Osteocyte (in vitro differentiated cells): ENCODE data around the gene TAC3. TPM values are rescaled to one million over a fixed set of nuclear protein-coding genes. Genes with fewer than 3 reads are reported as not detected.

ENCODE experiments used
- DNase-seq: peaks from one replicate; pipeline ENCODE4 v3.0.0; 2021; ENCODE audit warnings: mixed read lengths; ENCODE audit not compliant: unreplicated experiment; ENCODE audit errors: extremely low spot score
- H3K27ac Mint-ChIP-seq: one replicate; pipeline ENCODE4 v1.8.0; 2021; ENCODE audit warnings: mild to moderate bottlenecking, mixed read lengths; ENCODE audit not compliant: unreplicated experiment
- H3K27me3 Mint-ChIP-seq: one replicate; pipeline ENCODE4 v1.8.0; 2021; ENCODE audit warnings: mixed read lengths; ENCODE audit not compliant: unreplicated experiment
- H3K36me3 Mint-ChIP-seq: one replicate; pipeline ENCODE4 v1.8.0; 2021; ENCODE audit warnings: mixed read lengths; ENCODE audit not compliant: unreplicated experiment
- H3K4me1 Mint-ChIP-seq: one replicate; pipeline ENCODE4 v1.8.0; 2021; ENCODE audit warnings: mixed read lengths; ENCODE audit not compliant: unreplicated experiment
- H3K4me3 Mint-ChIP-seq: one replicate; pipeline ENCODE4 v1.8.0; 2021; ENCODE audit warnings: mild to moderate bottlenecking, moderate library complexity, mixed read lengths; ENCODE audit not compliant: unreplicated experiment
- H3K9me3 Mint-ChIP-seq: one replicate; pipeline ENCODE4 v1.8.0; 2021; ENCODE audit warnings: mixed read lengths; ENCODE audit not compliant: unreplicated experiment
- total RNA-seq: library from RNA; stranded (reverse); gene quantifications from 2 replicates; pipeline ENCODE4 v1.2.1, GENCODE V29; 2021
- TF ChIP-seq, protein P1 (sequence below): fragments of 200-600 bp; sonication (generic); IDR thresholded peaks from 2 replicates; pipeline ENCODE4 v1.5.0; 2021; ENCODE audit warnings: antibody characterized with exemption, mild to moderate bottlenecking, moderate library complexity

TAC3 gene
- total RNA-seq, 1 donor from 2014 or later, result not detected

DNA sequence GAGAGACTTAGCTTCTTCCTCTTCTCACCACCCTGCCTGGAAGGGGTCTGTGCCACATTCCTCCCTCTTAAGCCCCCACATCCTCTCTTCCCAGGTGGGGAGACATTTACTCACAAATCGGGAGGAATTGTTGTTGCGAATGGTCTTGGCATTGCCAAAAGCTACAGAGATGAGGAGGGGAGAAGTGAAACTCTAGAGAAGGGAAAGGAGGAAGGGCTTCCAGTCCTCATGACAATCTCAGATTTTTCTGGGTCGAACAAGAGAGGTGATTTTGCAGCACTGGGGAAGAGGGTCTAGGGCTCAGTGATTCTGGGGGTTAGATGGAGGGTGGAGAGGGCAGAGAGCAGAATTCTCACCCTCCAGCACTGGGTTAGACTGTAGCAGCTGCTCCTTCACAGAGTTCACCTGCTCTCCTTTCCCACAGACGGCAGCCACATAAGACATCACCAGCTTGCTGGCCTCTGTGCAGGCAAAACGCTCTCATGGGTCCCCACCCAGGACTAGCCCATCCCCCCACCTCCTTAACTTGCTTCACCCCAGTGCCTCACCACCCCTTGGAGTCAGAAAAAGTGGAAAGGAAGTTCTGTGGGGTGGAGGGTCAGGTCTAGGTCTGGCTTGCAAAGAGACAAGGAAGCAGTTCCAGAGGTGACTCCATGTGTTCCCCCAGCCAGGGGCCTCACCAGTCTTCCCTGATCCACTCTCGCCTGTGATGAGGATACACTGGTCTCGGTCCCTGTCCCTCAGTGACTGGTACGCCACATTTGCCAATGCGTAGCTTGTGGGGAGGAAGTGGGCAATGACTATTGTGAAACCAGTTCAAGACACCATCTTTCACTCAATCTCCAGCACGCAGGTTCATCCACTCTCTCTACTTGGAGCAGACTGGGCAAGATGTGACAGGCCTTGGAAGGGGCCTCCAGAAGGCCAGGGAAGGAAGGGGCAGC is 30.9 kb upstream of the TAC3 start:
- Mint-ChIP-seq H3K36me3 (no peaks in the 10 kb centered on the region), H3K9me3 (no peaks in the 10 kb centered on the region), H3K4me1 (peaks cover 3% of the 10 kb centered on the region), H3K4me3 (no peak overlapping the region), H3K27ac (no peak overlapping the region), H3K27me3 (peaks cover 21% of the 10 kb centered on the region)
- DNase-seq, result no peak
- TF ChIP-seq, protein P1, sequence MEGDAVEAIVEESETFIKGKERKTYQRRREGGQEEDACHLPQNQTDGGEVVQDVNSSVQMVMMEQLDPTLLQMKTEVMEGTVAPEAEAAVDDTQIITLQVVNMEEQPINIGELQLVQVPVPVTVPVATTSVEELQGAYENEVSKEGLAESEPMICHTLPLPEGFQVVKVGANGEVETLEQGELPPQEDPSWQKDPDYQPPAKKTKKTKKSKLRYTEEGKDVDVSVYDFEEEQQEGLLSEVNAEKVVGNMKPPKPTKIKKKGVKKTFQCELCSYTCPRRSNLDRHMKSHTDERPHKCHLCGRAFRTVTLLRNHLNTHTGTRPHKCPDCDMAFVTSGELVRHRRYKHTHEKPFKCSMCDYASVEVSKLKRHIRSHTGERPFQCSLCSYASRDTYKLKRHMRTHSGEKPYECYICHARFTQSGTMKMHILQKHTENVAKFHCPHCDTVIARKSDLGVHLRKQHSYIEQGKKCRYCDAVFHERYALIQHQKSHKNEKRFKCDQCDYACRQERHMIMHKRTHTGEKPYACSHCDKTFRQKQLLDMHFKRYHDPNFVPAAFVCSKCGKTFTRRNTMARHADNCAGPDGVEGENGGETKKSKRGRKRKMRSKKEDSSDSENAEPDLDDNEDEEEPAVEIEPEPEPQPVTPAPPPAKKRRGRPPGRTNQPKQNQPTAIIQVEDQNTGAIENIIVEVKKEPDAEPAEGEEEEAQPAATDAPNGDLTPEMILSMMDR, result no peak

DNA sequence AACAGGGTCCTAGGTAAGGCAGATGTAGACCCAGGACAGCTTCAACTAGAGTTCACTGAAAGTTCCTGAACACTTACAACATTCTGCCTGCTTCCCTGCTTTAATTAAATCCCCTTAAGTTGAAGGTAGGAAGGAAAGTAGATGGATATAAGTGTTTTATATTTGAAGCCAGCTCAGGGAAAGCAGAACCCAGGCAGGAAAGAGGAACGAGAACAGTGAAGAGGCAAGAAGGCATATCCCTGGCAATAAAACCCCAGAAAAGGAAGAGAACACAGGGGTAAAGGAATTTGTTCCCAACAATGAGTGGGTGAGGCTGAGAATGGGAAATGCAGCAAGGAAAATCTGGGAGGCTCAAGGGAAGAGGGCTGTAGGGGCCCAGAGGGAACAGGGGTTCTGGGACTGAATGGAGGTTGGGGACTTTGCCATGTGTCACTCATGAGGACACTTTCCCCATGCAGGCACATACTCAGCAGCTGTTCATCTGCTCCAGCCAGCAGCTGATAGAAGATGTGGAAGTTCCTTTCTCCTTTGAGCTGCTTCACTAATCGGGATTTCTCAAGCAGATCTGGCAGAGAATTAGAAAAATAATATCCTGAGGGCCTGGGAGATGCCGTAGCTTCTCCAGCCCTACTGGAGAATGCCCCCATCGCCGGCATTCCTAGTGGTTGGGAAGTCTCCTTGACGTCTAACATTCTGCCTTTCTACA is 29.9 kb upstream of the TAC3 start:
- H3K4me3 Mint-ChIP-seq, result no peak overlapping the region
- H3K27ac Mint-ChIP-seq, result no peak overlapping the region
- no peaks in the 10 kb centered on the region for H3K36me3 Mint-ChIP-seq
- TF ChIP-seq, protein P1, result no peak
- peaks cover 30% of the 10 kb centered on the region for H3K27me3 Mint-ChIP-seq
- H3K4me1 Mint-ChIP-seq, result peaks cover 3% of the 10 kb centered on the region
- no peaks in the 10 kb centered on the region for H3K9me3 Mint-ChIP-seq
- DNase-seq, result no peak

- Mint-ChIP-seq H3K4me1 (peaks cover 3% of the 10 kb centered on the region), H3K27ac (no peak overlapping the region), H3K27me3 (peaks cover 35% of the 10 kb centered on the region), H3K9me3 (no peaks in the 10 kb centered on the region), H3K36me3 (no peaks in the 10 kb centered on the region), H3K4me3 (no peak overlapping the region)
- TF ChIP-seq, protein P1, result no peak
- no peak for DNase-seq
Measured at GRCh38 chr12:57044889-57045288, 28.6 kb upstream of the TAC3 start.

DNA sequence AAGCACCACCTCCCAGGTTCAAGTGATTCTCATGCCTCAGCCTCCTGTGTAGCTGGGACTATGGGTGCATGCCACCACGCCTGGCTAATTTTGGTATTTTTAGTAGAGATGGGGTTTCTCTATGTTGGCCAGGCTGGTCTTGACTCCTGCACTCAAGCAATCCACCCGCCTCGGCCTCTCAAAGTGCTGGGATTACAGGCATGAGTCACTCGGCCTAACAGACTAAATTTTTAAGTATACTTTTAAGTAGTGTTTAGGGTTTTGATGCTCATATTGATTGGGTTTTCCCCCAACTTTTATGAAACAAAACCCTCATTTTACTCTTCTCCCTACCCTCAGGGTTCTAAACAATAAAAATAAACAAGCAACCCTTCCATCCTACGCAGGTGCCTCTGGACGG is 28.1 kb upstream of the TAC3 start:
- no peak for DNase-seq
- Mint-ChIP-seq H3K27ac (no peak overlapping the region), H3K36me3 (no peaks in the 10 kb centered on the region), H3K4me1 (peaks cover 3% of the 10 kb centered on the region), H3K27me3 (peaks cover 36% of the 10 kb centered on the region), H3K4me3 (no peak overlapping the region), H3K9me3 (no peaks in the 10 kb centered on the region)
- TF ChIP-seq, protein P1, result no peak

DNA sequence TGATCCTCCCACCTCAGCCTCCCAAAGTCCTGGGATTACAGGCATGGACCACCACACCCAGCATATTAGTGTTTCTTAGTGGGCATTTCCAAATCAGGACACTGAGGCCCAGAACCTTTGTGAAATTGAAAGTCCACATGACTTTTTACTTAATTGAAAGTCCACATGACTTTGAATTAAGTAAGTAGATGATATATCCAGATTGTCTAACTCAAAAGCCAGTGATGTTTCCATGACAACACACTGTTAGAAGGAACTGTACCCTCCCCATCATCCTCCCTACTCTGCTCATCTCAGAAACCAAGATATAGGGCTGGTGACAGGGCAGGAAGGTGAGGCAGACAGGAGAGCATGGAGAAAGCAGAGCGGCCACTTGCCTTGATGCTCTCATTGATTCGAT is 26.4 kb upstream of the TAC3 start:
- Mint-ChIP-seq H3K9me3 (no peaks in the 10 kb centered on the region), H3K36me3 (no peaks in the 10 kb centered on the region), H3K4me3 (no peak overlapping the region), H3K27me3 (peaks cover 49% of the 10 kb centered on the region), H3K27ac (no peak overlapping the region), H3K4me1 (no peaks in the 10 kb centered on the region)
- TF ChIP-seq, protein P1, result no peak
- DNase-seq, result no peak
